ENCODE measurements around the gene ZNF641.
"Not testable (repeated sequence)": the region's sequence is repeated elsewhere in the genome, so short reads cannot be mapped to it uniquely, and the experiment has no call there.

ZNF641 gene

DNA sequence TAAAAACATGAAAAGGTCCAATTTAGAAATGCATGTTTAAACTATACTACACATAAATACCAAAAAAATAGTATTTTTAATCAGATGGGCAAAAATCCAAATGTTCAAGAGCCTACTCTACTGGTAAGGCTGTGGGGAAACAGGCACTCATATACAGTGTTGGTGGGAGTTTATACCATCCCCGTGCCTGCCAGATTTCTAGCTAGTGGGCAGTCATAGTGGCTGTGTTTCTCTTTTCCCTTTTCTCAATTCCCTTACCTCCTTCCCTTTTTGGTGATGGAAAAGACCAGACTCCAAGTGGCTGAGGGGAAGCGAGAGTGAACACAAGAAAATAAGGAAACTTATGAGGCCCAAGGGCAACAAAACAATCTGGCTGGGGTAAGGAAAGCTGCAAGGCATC is 14.7 kb downstream of the ZNF641 start:
- in situ Hi-C loops (cut with HindIII; ENCODE audit: low sequenced_read_pairs), result no loop called here

DNA sequence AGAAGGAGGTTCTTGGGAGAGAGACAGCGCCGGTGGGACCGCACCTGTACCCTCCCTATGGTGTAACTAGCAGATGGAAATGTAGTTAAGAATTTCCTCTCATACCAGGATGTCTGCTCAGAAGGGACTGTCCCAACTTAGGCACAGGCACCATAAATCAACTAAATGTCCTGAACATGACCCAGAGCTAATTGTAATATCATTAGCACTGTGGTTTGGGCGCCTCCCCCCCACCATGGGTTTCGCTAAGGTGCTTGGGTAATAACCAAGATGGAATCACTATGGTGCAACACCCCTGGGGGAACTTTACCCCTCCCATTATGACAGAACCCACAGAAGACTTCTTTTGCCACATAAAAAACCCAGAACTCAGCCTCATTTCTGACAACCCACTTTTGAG is 15.9 kb downstream of the ZNF641 start:
- in situ Hi-C loops (cut with HindIII; ENCODE audit: low sequenced_read_pairs), result no loop called here

DNA sequence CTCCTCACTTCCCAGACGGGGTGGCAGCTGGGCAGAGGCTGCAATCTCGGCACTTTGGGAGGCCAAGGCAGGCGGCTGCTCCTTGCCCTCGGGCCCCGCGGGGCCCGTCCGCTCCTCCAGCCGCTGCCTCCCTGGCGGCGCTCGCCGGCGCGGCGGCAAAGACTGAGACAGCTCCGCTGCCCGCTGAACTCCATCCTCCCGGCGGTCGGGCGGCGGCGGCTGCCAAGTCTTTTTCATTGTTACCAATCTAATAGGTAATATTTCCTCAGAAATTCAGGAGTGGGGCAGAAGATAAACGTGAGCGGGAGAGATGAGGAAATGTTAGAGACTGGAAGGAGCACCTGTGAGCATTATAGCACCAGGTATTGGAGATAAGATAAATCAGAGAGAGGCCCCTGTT is 17.0 kb downstream of the ZNF641 start:
- in situ Hi-C loops (cut with HindIII; ENCODE audit: low sequenced_read_pairs), result not testable (repeated sequence)

DNA sequence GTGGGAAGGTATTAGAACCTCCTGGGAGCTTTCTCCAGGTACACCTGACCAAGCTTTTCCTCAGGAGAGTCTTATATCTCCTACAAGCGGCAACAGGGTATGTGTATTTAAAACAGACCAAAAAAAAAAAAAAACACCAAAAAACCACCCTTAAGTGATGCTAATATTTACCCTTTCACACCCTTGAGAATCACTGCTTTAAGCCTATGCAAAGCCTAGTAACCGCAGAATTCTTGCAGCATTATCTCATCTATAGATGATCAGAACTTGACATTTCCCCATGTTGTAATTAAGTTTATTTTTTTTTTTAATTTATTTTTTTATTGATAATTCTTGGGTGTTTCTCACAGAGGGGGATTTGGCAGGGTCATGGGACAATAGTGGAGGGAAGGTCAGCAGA is 19.3 kb downstream of the ZNF641 start:
- in situ Hi-C loops (cut with HindIII; ENCODE audit: low sequenced_read_pairs), result no loop called here

DNA sequence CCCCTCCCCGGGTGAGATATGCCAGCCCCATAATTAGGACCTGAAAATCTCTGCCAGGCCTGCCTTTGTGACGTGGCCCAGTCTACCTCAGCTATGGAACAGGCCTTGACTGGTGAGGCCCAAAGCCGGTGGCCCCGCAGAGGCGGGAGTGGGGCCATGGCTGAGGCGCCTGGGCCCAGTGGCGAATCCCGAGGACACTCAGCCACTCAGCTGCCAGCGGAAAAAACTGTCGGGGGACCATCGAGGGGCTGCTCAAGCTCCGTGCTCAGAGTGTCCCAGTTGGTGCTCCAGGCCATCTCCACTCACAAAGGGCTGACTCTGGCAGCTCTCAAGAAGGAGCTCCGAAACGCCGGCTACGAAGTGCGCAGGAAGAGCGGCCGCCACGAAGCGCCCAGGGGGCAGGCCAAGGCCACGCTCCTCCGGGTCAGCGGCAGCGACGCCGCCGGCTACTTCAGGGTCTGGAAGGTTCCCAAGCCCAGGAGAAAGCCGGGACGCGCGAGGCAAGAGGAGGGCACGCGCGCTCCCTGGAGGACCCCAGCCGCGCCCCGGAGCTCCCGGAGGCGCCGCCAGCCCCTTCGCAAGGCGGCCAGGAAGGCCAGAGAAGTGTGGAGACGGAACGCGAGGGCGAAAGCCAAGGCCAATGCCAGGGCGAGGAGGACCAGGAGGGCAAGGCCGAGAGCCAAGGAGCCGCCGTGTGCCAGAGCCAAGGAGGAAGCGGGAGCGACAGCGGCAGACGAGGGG is 21.4 kb downstream of the ZNF641 start:
- in situ Hi-C loops (cut with HindIII; ENCODE audit: low sequenced_read_pairs), result no loop called here

DNA sequence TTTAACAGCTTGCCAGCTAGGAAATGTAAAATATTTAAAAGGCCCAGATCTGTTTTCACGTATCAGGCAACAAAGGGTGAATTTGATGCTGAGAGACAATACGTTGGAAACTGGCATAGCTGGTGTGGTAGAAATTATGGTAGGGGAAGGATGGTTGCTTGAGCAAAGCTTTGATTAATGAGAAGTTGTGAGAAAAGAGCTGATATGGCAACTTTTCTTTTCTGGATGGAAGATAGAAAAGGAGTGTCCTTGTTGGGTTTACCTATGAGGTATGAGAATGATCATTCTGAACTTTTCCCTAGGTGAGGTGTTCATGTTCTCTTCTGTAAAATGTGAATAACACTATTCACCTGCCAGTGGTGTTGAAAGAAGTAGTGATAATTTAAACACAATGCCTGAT is 34.2 kb downstream of the ZNF641 start:
- in situ Hi-C loops (cut with HindIII; ENCODE audit: low sequenced_read_pairs), result no loop called here

DNA sequence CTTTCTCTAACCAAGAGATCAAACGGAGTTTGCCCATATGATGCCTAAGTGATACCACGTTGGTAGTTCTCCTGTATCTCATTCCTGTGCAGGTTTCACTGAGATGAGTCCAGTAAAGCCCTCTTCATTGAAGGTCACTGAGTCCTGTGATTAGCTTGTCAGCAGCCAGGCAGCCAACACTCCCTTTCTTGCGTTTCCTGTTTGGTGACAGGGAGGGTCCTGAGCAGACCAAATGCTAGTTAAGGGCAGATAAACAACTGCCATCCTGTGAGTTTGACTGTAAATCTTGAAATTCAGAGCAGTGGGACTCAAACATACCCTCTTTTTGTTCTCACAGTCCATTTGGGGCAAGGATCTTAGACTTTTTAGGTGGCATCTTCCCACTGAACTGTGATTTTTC is 39.4 kb downstream of the ZNF641 start:
- in situ Hi-C loops (cut with HindIII; ENCODE audit: low sequenced_read_pairs), result no loop called here

DNA sequence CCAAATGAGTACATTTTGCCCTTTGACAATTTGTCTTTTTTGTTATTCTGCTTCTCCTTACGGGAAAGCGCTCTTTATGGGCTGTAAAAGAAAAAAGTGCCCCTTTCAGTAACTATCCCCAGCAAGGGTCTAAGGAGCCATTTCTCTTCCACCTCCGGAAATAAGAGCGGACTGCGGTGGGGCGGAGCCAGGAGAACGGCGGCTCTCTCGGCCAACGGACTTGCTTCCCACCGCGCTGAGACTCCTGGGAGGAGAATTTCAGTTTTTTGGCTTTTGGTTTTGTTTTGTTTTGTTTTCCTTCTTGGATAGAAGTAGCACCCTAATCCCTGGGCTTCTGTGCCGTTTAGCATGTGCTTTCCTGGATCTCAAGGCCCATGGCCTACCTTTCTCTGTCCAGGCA is 43.5 kb downstream of the ZNF641 start:
- in situ Hi-C loops (cut with HindIII; ENCODE audit: low sequenced_read_pairs), result no loop called here

DNA sequence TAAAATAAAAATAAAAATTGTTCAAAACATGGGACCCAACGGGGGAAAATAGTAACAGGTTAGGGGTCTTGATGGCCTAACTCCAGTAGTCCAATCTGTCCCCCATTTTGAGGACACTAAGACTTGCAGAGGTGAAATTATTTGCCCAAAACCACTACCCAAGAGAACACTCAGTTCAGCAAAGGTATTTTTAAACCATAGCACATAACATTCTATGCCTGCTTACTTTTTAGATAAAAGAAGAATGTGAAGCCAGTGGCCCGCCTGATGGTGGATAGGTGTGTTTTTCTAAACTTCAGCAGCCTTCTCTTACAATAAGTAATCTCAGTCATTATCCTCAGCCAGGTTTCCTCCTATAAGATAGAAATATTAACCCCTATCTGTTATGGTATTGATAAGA is 45.5 kb downstream of the ZNF641 start:
- in situ Hi-C loops (cut with HindIII; ENCODE audit: low sequenced_read_pairs), result no loop called here

DNA sequence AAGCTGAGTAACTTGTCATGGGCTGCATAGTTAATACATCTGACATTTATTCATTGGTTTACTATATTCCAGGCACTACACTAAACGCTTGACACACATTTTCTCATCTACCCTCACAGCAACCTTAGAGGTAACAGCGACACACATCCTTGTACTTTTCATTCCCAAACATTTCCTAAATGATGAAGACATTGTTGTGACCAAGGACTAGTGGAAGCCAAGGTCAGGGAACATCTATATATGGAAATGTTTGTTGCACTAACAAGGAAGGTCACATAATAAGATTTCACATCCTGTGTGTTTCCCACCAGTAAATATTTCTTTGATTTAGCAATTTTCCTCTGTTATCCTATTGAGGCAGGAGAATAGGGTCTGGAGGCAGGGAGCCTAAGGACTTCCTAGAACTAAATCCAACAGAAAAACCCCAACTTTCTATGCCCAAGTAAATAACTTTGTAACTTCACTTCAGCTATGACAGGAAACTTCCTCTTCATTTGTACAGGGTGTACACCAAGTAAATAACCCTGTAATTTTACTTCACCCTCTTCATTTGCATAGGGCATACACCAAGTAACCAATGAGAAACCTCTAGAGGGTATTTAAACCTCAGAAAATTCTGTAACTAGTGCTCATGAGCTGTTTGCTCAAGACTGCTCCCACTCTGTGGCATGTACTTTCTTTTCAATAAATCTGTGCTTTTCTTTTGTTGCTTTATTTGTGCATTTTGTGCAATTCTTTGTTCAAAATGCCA is 48.4 kb downstream of the ZNF641 start:
- in situ Hi-C loops (cut with HindIII; ENCODE audit: low sequenced_read_pairs), result no loop called here

DNA sequence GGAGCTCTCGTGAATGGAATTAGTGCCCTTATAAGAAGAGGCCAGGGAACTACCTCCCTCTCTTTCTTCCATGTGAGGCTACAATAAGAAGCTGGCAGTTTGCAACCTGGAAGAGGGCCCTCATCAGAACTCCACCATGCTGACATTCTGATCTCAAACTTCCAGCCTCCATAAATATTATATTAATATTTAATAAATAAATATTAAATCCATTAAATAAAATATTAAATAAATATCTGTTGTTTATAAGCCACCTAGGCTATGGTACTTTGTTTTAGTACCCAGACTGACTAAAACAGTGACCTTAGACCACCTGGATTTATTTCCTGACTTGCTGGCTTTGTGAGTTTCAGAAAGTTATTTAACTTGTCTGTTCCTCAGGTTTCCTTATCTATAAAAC is 49.9 kb downstream of the ZNF641 start:
- in situ Hi-C loops (cut with HindIII; ENCODE audit: low sequenced_read_pairs), result no loop called here

DNA sequence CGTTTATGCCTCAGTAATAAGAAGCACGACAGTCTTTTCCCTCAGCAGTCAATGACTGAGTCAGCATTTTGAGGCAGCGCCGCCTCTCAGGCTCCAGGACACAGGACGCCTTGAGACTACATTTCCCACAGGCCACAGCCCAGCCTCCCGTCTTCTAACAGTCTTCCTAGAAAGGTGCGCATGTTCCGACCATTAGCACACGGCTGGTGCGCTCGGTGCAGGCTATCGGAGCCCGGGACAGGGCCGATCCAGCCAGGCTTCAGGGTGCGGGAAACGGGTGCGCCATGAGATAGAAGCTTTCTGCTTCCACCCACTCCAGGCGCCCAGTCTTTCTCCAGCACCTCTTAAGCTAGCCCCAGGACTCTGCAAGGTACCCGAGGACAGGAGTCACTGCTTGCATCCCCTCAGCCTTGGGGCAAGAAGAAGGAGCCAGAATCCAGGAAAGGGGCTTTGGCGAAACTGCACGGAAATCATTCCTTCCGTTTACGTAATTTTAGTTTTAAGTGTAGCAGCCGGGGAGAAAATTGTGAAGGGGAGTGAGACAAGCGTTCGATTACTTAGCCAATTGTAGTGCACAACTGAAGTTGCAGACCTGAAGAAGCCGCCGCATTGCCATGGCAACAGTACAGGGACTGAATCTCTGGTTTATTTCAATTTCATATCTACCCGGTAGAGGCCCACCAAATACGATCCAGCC is 54.0 kb downstream of the ZNF641 start:
- in situ Hi-C loops (cut with HindIII; ENCODE audit: low sequenced_read_pairs), result no loop called here

DNA sequence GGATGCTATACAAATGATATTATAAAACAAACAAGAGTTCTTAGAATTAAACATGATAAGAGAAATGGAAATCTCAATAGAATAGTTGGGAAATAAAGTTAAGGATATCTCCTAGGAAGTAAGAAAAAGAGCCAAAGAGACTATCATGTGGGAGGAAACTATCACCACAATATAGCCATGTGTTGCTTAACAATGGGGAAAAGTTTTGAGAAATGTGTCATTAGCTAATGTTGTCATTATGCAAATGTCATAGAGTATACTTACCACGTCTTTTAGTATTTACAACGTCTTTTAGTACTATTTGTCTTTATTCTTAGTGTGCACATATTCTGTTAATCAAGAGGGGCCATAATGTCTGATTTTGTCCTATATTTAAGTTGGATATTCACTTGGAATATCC is 58.7 kb downstream of the ZNF641 start:
- in situ Hi-C loops (cut with HindIII; ENCODE audit: low sequenced_read_pairs), result no loop called here

DNA sequence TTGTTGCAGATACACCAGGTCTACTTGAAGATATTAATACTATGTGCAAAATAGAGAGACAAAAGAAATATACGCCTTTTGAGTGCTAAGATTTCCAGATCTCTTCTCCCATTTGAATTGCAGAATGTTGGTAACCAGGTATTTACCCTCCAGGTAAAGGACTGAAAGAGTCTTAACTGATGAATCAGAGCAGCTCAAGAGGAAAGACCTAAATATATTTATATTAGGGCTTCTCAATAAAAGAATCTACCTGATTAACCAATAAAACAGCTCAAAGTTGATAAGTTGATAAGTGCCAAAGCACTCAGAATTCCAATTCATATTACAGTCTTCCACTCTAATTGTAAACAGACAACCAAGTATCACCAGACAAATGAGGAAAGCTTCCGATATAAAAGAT is 59.2 kb downstream of the ZNF641 start:
- in situ Hi-C loops (cut with HindIII; ENCODE audit: low sequenced_read_pairs), result no loop called here

DNA sequence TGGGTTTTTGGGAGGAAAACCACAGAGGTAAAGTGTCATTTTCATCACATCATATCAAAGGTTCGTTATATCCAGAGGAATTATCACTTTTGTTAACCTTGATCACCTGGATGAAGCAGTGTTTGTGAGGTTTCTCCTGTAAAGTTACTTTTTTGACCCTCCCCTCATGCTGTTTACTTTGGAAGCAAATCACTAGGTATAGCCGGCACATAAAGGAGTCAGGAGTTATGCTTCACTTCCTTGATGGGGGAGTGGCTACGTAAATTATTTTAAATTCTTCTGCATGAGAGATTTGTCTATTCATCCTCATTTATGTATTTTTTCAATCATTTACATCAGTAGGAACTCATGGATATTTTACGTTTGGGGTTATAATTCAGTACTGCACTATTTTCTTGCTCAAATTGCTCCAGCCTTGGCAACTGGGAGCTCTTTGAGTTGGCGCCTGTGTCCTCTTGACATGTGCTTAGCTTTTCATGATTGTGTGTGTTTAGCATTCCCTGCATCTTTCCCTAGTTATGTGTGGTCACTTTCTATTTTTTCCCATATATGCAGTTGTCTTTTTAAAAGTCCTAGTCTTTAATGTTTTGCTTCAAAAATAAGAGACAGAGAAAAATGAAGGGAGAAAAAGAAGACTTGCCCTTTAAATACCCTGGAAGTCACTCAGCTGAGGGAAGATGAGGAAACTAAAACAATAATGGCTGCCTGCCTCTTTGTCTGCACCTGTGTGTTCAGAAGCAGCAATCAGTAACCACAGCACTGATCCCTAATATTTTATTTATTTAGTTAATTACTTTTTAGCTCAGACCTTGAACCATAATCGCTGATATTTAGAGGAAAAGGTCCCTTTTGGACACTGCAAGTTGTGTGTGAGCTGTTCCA is 62.1 kb downstream of the ZNF641 start:
- in situ Hi-C loops (cut with HindIII; ENCODE audit: low sequenced_read_pairs), result no loop called here
